8988T (cell line): ENCODE measurements around the gene OBSCN.
A peak's percentile ranks its signal among the peaks of the same experiment; 100 is the strongest.

ENCODE experiments used
- DNase-seq: peaks from one replicate; pipeline ENCODE4 v3.0.0; 2011

The OBSCN gene

GRCh38 chr1:228347181-228347580 is 139.3 kb downstream of the OBSCN start:
- peak; percentile 8 for DNase-seq

- DNase-seq: no peak
These were observed 141.0 kb downstream of the OBSCN start for GRCh38 chr1:228348708-228349467.

- peak; percentile 3 for DNase-seq
These were observed 141.9 kb downstream of the OBSCN start for GRCh38 chr1:228349701-228350171.

- DNase-seq: no peak
These were observed 142.4 kb downstream of the OBSCN start for GRCh38 chr1:228350179-228350742.

- DNase-seq: no peak
These were observed 143.3 kb downstream of the OBSCN start for GRCh38 chr1:228350831-228351781.

GRCh38 chr1:228351850-228352249 is 144.0 kb downstream of the OBSCN start:
- DNase-seq: no peak

- DNase-seq: no peak
These were observed 145.0 kb downstream of the OBSCN start for GRCh38 chr1:228352677-228353481.

GRCh38 chr1:228353601-228354371 is 145.9 kb downstream of the OBSCN start:
- no peak for DNase-seq

GRCh38 chr1:228354390-228355320 is 146.8 kb downstream of the OBSCN start:
- no peak for DNase-seq

- DNase-seq: no peak
These were observed 149.2 kb downstream of the OBSCN start for GRCh38 chr1:228356897-228357680.

- DNase-seq: no peak
These were observed 150.4 kb downstream of the OBSCN start for GRCh38 chr1:228358039-228358763.

GRCh38 chr1:228358764-228359612 is 151.1 kb downstream of the OBSCN start:
- DNase-seq: no peak

- DNase-seq: no peak
These were observed 152.0 kb downstream of the OBSCN start for GRCh38 chr1:228359613-228360532.

GRCh38 chr1:228360533-228361313 is 152.9 kb downstream of the OBSCN start:
- no peak for DNase-seq

- DNase-seq: no peak
These were observed 153.7 kb downstream of the OBSCN start for GRCh38 chr1:228361314-228362140.
